OCI-LY7 (cell line): ENCODE results near the gene TMEM270. TPM values are rescaled to one million over a fixed set of nuclear protein-coding genes. Genes with fewer than 3 reads are reported as not detected.

Experiments
- BruUV-seq: library from RNA; stranded (reverse); fragments of 400-500 nt; replicated peaks from 2 replicates; lab custom pipeline; 2021; lab: Mats Ljungman, UMichigan
- CTCF ChIA-PET: fragments of 300-600 bp; sonication (Branson Sonifier 250); formaldehyde crosslinking; loops from one replicate; lab custom pipeline; 2022; ENCODE audit warnings: antibody characterized with exemption; ENCODE audit not compliant: unreplicated experiment; lab: Charles Lee
- POLR2A ChIA-PET: fragments of 300-600 bp; sonication (Branson Sonifier 250); formaldehyde crosslinking; loops from one replicate; lab custom pipeline; 2022; ENCODE audit warnings: antibody characterized with exemption; lab: Charles Lee
- DNase-seq: peaks from one replicate; pipeline ENCODE4 v3.0.0-alpha.2; 2015; ENCODE audit warnings: low spot score
- H2AFZ ChIP-seq: fragments of 200-600 bp; sonication (generic), shearing (Covaris generic); 2 replicates; pipeline ENCODE4 v1.6.1; 2014; ENCODE audit warnings: mild to moderate bottlenecking, antibody characterized with exemption, low read length, moderate library complexity
- H3K27ac ChIP-seq: fragments of 200-600 bp; sonication (generic); 2 replicates; pipeline ENCODE4 v1.5.1; 2014; ENCODE audit warnings: mixed run types, low read depth, mild to moderate bottlenecking, moderate library complexity, low read length, inconsistent platforms; ENCODE audit not compliant: poor library complexity, severe bottlenecking
- H3K36me3 ChIP-seq: fragments of 200-600 bp; sonication (generic); 2 replicates; pipeline ENCODE4 v1.6.1; 2014; ENCODE audit warnings: mild to moderate bottlenecking, antibody characterized with exemption, low read length, moderate library complexity, mixed read lengths; ENCODE audit not compliant: insufficient read depth
- H3K4me1 ChIP-seq: fragments of 200-600 bp; sonication (generic); 2 replicates; pipeline ENCODE4 v1.5.1; 2014; ENCODE audit warnings: mild to moderate bottlenecking, low read length; ENCODE audit not compliant: insufficient read depth, poor library complexity, severe bottlenecking
- H3K4me2 ChIP-seq: fragments of 200-600 bp; sonication (generic); 2 replicates; pipeline ENCODE4 v1.6.1; 2014; ENCODE audit warnings: mild to moderate bottlenecking, low read length
- H3K4me3 ChIP-seq: fragments of 200-600 bp; sonication (generic); 2 replicates; pipeline ENCODE4 v1.5.1; 2014; ENCODE audit warnings: mild to moderate bottlenecking, low read depth, low read length; ENCODE audit not compliant: poor library complexity, severe bottlenecking
- H3K79me2 ChIP-seq: fragments of 200-600 bp; sonication (generic); 2 replicates; pipeline ENCODE4 v1.6.1; 2016; ENCODE audit warnings: low read depth, mild to moderate bottlenecking, low read length, moderate library complexity, mixed read lengths; ENCODE audit not compliant: insufficient read depth
- H3K9me2 ChIP-seq: fragments of 200-600 bp; sonication (generic); 2 replicates; pipeline ENCODE4 v1.6.1; 2016; ENCODE audit warnings: mild to moderate bottlenecking, low read length, mixed read lengths; ENCODE audit not compliant: insufficient read depth
- H3K9me3 ChIP-seq: fragments of 200-600 bp; sonication (generic); 2 replicates; pipeline ENCODE4 v1.6.1; 2014; ENCODE audit warnings: mild to moderate bottlenecking, mixed run types, low read length, mixed read lengths
- H4K20me1 ChIP-seq: fragments of 200-600 bp; sonication (generic); 2 replicates; pipeline ENCODE4 v1.6.1; 2014; ENCODE audit warnings: mild to moderate bottlenecking, antibody characterized with exemption, low read length, moderate library complexity, mixed read lengths; ENCODE audit not compliant: insufficient read depth
- CTCF ChIP-seq: fragments of 200-600 bp; sonication (generic); conservative IDR thresholded peaks from 2 replicates; pipeline ENCODE4 v1.5.1; 2014; ENCODE audit warnings: mild to moderate bottlenecking, antibody characterized with exemption, low read length, moderate library complexity, mixed read lengths
- EZH2phosphoT487 ChIP-seq: fragments of 200-600 bp; sonication (generic); IDR thresholded peaks from 2 replicates; pipeline ENCODE4 v1.6.1; 2018; ENCODE audit warnings: low read depth, borderline replicate concordance, mild to moderate bottlenecking, mixed run types, antibody characterized with exemption, low read length, moderate library complexity, mixed read lengths
- intact Hi-C: fragments of 100-400 bp; cut with micrococcal nuclease; formaldehyde crosslinking; loops from one replicate; pipeline ENCODE4 v1.10.0; 2022; ENCODE audit not compliant: unreplicated experiment
- total RNA-seq, 2 experiments: library from RNA; depleted of rRNA in 1 of 2; stranded (reverse); fragments of >200 nt in 1 of 2; shearing (Covaris generic) in 1 of 2; gene quantifications; 2 replicates each; pipeline ENCODE4 v1.2.3, GENCODE V29; 2014 to 2022

Gene TMEM270
- total RNA-seq, 2 experiments from 2014 or later: not detected

GRCh38 chr7:73903321-73904218 lies 42.6 kb downstream of the TMEM270 start:
- H3K4me3 ChIP-seq: no peak overlapping the region
- H3K36me3 ChIP-seq: no peaks in the 10 kb centered on the region
- no peaks in the 10 kb centered on the region for H3K4me1 ChIP-seq
- DNase-seq: no peak
- intact Hi-C loops: no loop called here
- no peak overlapping the region for H3K4me2 ChIP-seq
- H3K79me2 ChIP-seq: no peaks in the 10 kb centered on the region
- H3K9me2 ChIP-seq: no peaks in the 10 kb centered on the region
- no peaks in the 10 kb centered on the region for H4K20me1 ChIP-seq
- no peak overlapping the region for H3K27ac ChIP-seq
- CTCF ChIA-PET: no interaction called here
- no peaks in the 10 kb centered on the region for H3K9me3 ChIP-seq
- BruUV-seq: no TSS peak
- no peak overlapping the region for H2AFZ ChIP-seq
- POLR2A ChIA-PET: no interaction called here
- no peak for TF ChIP-seq EZH2phosphoT487

- TF ChIP-seq EZH2phosphoT487 (no peak), CTCF (no peak)
- Histone ChIP-seq H3K36me3 (no peaks in the 10 kb centered on the region), H3K9me3 (no peaks in the 10 kb centered on the region), H4K20me1 (no peaks in the 10 kb centered on the region), H3K4me2 (no peak overlapping the region), H3K27ac (no peak overlapping the region), H3K4me3 (no peak overlapping the region), H3K9me2 (no peaks in the 10 kb centered on the region), H3K79me2 (no peaks in the 10 kb centered on the region), H3K4me1 (peaks cover 5% of the 10 kb centered on the region), H2AFZ (no peak overlapping the region)
- BruUV-seq: no TSS peak
- POLR2A ChIA-PET: no interaction called here
- intact Hi-C loops: no loop called here
- DNase-seq: no peak
- CTCF ChIA-PET: no interaction called here
Measured at GRCh38 chr7:73904219-73905137, 43.5 kb downstream of the TMEM270 start.

GRCh38 chr7:73905360-73905759 lies 44.4 kb downstream of the TMEM270 start:
- Histone ChIP-seq H3K4me2 (no peak overlapping the region), H3K36me3 (no peaks in the 10 kb centered on the region), H3K4me3 (no peak overlapping the region), H4K20me1 (no peaks in the 10 kb centered on the region), H3K9me2 (no peaks in the 10 kb centered on the region), H3K4me1 (peaks cover 8% of the 10 kb centered on the region), H2AFZ (no peak overlapping the region), H3K9me3 (no peaks in the 10 kb centered on the region), H3K79me2 (no peaks in the 10 kb centered on the region), H3K27ac (no peak overlapping the region)
- intact Hi-C loops: no loop called here
- no TSS peak for BruUV-seq
- no peak for DNase-seq
- ChIA-PET CTCF (no interaction called here), POLR2A (no interaction called here)
- no peak for TF ChIP-seq EZH2phosphoT487
- no peak for TF ChIP-seq CTCF
